NOMO-1 treated with DMSO at 0.1 percent for 48 hours (cell line): ENCODE measurements around the gene CAVIN3.

Source experiments
- DNase-seq: peaks from one replicate; lab custom pipeline; 2025; ENCODE audit not compliant: unreplicated experiment; lab: John Stamatoyannopoulos, UW

The CAVIN3 gene

GRCh38 chr11:6271598-6271997 lies 48.7 kb downstream of the CAVIN3 start:
- DNase-seq: no peak

DNA sequence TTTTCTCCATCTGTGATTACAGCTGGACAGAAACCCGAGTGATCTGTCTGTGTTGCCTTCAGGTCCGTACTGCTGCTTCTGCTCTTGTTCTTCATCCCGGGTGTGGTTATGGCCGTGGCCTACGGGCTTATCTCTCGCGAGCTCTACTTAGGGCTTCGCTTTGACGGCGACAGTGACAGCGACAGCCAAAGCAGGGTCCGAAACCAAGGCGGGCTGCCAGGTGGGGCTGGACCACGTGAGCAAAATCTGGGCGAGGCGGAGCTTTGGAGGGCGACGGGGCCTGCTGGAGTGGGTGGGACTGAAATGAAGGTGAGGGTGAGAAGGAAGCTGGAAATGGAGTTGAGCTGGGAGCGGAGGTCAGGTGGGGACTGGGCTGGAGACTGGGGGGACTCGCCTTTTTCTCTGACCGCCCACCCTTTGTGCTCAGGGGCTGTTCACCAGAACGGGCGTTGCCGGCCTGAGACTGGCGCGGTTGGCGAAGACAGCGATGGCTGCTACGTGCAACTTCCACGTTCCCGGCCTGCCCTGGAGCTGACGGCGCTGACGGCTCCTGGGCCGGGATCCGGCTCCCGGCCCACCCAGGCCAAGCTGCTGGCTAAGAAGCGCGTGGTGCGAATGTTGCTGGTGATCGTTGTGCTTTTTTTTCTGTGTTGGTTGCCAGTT lies 49.6 kb downstream of the CAVIN3 start:
- no peak for DNase-seq

GRCh38 chr11:6269994-6270393 lies 50.3 kb downstream of the CAVIN3 start:
- DNase-seq: no peak
